GM12878 (cell line): ENCODE data around the gene HOXD9. TPM values are rescaled to one million over a fixed set of nuclear protein-coding genes. Genes with fewer than 3 reads are reported as not detected.

Experiments
- ATAC-seq: fragments of 200-7000 bp; cut with Tn5 transposase; 3 replicates; pipeline ENCODE4 v1.9.1; 2020; ENCODE audit warnings: mild to moderate bottlenecking, moderate library complexity
- BruUV-seq: library from RNA; stranded (reverse); fragments of 400-500 nt; replicated peaks from 2 replicates; lab custom pipeline; 2021; lab: Mats Ljungman, UMichigan
- CTCF ChIA-PET: fragments of 300-600 bp; sonication (Branson Sonifier 250); formaldehyde crosslinking; extraction: SDS; loops from one replicate; lab custom pipeline; 2021; ENCODE audit warnings: inconsistent platforms; lab: Yijun Ruan, JAX
- POLR2A ChIA-PET: fragments of 350-600 bp; formaldehyde crosslinking; extraction: SDS; loops from one replicate; lab custom pipeline; 2021; ENCODE audit warnings: inconsistent platforms; lab: Charles Lee
- RAD21 ChIA-PET: fragments of 300-600 bp; sonication (Branson Sonifier 250); formaldehyde crosslinking; loops from one replicate; lab custom pipeline; 2023; ENCODE audit warnings: antibody characterized with exemption; ENCODE audit not compliant: unreplicated experiment; lab: Charles Lee
- SMC1A ChIA-PET: fragments of 300-600 bp; sonication (Branson Sonifier 250); formaldehyde crosslinking; loops from one replicate; lab custom pipeline; 2023; ENCODE audit not compliant: unreplicated experiment, uncharacterized antibody; lab: Charles Lee
- DNase-seq: peaks from one replicate; pipeline ENCODE4 v3.0.0-alpha.2; 2011; ENCODE audit warnings: low read depth, low spot score
- FAIRE-seq: peaks from 3 replicates; lab custom pipeline; 2011; peaks lifted over from hg19 to GRCh38; lab: Jason Lieb, UNC
- H2AFZ ChIP-seq: 2 replicates; pipeline ENCODE4 v1.6.0; 2011; ENCODE audit warnings: low read depth, low read length, control low read depth; ENCODE audit not compliant: control insufficient read depth
- H3K27ac ChIP-seq: 2 replicates; pipeline ENCODE4 v1.5.1; 2011; ENCODE audit warnings: control low read depth; ENCODE audit not compliant: control insufficient read depth, insufficient read depth
- H3K27me3 ChIP-seq, 2 experiments: replicated peaks in 1 of 2; 2 replicates each; pipeline versions ENCODE4 v1.6.0 to v1.6.1; 2011; ENCODE audit warnings: low read length in 1 of 2; ENCODE audit not compliant: control insufficient read depth in 2 of 2, insufficient read depth in 2 of 2
- H3K36me3 ChIP-seq, 2 experiments: 2 replicates each; pipeline ENCODE4 v1.5.1; 2011; ENCODE audit warnings: low read length in 1 of 2; ENCODE audit not compliant: control insufficient read depth in 2 of 2, insufficient read depth in 2 of 2
- H3K4me1 ChIP-seq: 2 replicates; pipeline ENCODE4 v1.6.1; 2011; ENCODE audit warnings: mild to moderate bottlenecking, low read length, moderate library complexity, mixed read lengths; ENCODE audit not compliant: control insufficient read depth, insufficient read depth
- H3K4me2 ChIP-seq: 2 replicates; pipeline ENCODE4 v1.6.0; 2011; ENCODE audit warnings: control low read depth; ENCODE audit not compliant: control insufficient read depth, insufficient read depth
- H3K4me3 ChIP-seq: fragments of 200-600 bp; sonication (generic); 2 replicates; pipeline ENCODE4 v1.5.1; 2016
- H3K79me2 ChIP-seq: 2 replicates; pipeline ENCODE4 v1.6.0; 2011; ENCODE audit warnings: low read length; ENCODE audit not compliant: control insufficient read depth, insufficient read depth
- H3K9ac ChIP-seq: 2 replicates; pipeline ENCODE4 v1.8.0; 2011; ENCODE audit warnings: low read length, control low read depth, mixed read lengths; ENCODE audit not compliant: control insufficient read depth, insufficient read depth
- H3K9me3 ChIP-seq: replicated peaks from 3 replicates; pipeline ENCODE4 v1.5.1; 2011; ENCODE audit warnings: mild to moderate bottlenecking, low read length; ENCODE audit not compliant: control insufficient read depth, insufficient read depth
- H4K20me1 ChIP-seq: 2 replicates; pipeline ENCODE4 v1.6.0; 2011; ENCODE audit not compliant: control insufficient read depth, insufficient read depth
- ASH2L ChIP-seq: fragments of 300-600, 200-600 bp; sonication (generic); IDR thresholded peaks from 2 replicates; pipeline ENCODE4 v1.6.1; 2017; ENCODE audit warnings: low read depth, mild to moderate bottlenecking, borderline replicate concordance
- ATF7 ChIP-seq: fragments of 450-650 bp; IDR thresholded peaks from 2 replicates; pipeline ENCODE4 v1.6.1; 2016; ENCODE audit warnings: low read depth, mild to moderate bottlenecking
- PAX8 ChIP-seq: fragments of 450-650 bp; IDR thresholded peaks from 2 replicates; pipeline ENCODE4 v1.6.1; 2017; ENCODE audit warnings: mild to moderate bottlenecking, moderate library complexity
- RFX5 ChIP-seq: IDR thresholded peaks from 2 replicates; pipeline ENCODE4 v1.6.1; 2011; ENCODE audit warnings: low read depth, low read length, improper control_type of control experiment
- SMC3 ChIP-seq: IDR thresholded peaks from 2 replicates; pipeline ENCODE4 v1.6.1; 2011; ENCODE audit warnings: low read length, improper control_type of control experiment, borderline replicate concordance
- SP1 ChIP-seq: IDR thresholded peaks from one replicate; pipeline ENCODE4 v1.6.1; 2011; ENCODE audit warnings: low read depth, low read length
- TARDBP ChIP-seq: IDR thresholded peaks from 2 replicates; pipeline ENCODE4 v1.6.1; 2016; ENCODE audit warnings: borderline replicate concordance
- TBL1XR1 ChIP-seq: IDR thresholded peaks from 2 replicates; pipeline ENCODE4 v1.6.1; 2012; ENCODE audit warnings: low read depth, low read length, improper control_type of control experiment
- ZBED1 ChIP-seq: IDR thresholded peaks from 2 replicates; pipeline ENCODE4 v1.6.1; 2016; ENCODE audit warnings: borderline replicate concordance
- ZBTB33 ChIP-seq: fragments of 450-650 bp; IDR thresholded peaks from 2 replicates; pipeline ENCODE4 v1.6.1; 2017; ENCODE audit warnings: mild to moderate bottlenecking
- ZBTB4 ChIP-seq: fragments of 450-650 bp; formaldehyde crosslinking; IDR thresholded peaks from 2 replicates; pipeline ENCODE4 v1.4.0; 2022; ENCODE audit warnings: mild to moderate bottlenecking, moderate library complexity
- ZNF207 ChIP-seq: fragments of 450-650 bp; IDR thresholded peaks from 2 replicates; pipeline ENCODE4 v1.6.1; 2014; ENCODE audit warnings: antibody characterized with exemption, mild to moderate bottlenecking, borderline replicate concordance
- ZNF592 ChIP-seq: fragments of 450-650 bp; IDR thresholded peaks from 2 replicates; pipeline ENCODE4 v1.6.1; 2017; ENCODE audit warnings: mild to moderate bottlenecking, moderate library complexity
- WGBS: methylation state at CpG from one replicate; pipeline ENCODE4 v1.1.6; 2016; ENCODE audit warnings: low lambda C conversion rate; ENCODE audit not compliant: insufficient replicate concordance, insufficient coverage; ENCODE audit errors: missing lambda C conversion rate; 5-methylcytosine and 5-hydroxymethylcytosine counted together
- in situ Hi-C: fragments of 300-500 bp; cut with MboI; formaldehyde crosslinking; loops from 9 replicates; pipeline ENCODE4 v1.14.3; 2018; ENCODE audit warnings: mixed read lengths
- intact Hi-C: fragments of 100-400 bp; cut with micrococcal nuclease; formaldehyde crosslinking; loops from one replicate; pipeline ENCODE4 v1.14.2; 2022; ENCODE audit not compliant: unreplicated experiment
- polyA plus RNA-seq, 11 experiments: library from polyadenylated mRNA; depleted of rRNA in 4 of 11; unstranded in 6 of 11; stranded (reverse) in 5 of 11; fragments of >200 nt; fragmentation: Nextera tagmentation in 4 of 11; fragmentation: Illumina TruSeq in 1 of 11; extraction: Ambion mirVana in 4 of 11; extraction: Trizol in 1 of 11; gene quantifications; 1 replicate in 1 of 11; 2 replicates in 10 of 11; pipeline versions ENCODE4 v1.2.1 to v1.2.3, GENCODE V29; 2011 to 2016; ENCODE audit warnings: inconsistent platforms in 2 of 11, missing spikeins in 2 of 11, low read depth in 1 of 11
- total RNA-seq, 4 experiments: library from RNA; depleted of rRNA in 3 of 4; stranded (reverse); fragments of >200 nt in 3 of 4; fragmentation: Illumina TruSeq in 1 of 4; extraction: Trizol in 1 of 4; gene quantifications; 2 replicates each; pipeline versions ENCODE4 v1.2.1 to v1.2.3, GENCODE V29; 2013 to 2021

The HOXD9 gene
- total and polyA plus RNA-seq, 10 of the 15 experiments (the other 5 are each of a cell fraction or from before 2014, with no cell fraction given), result not detected

GRCh38 chr2:176095421-176095820 lies 27.1 kb upstream of the HOXD9 start:
- Histone ChIP-seq H3K27me3 (peaks cover 15 to 42% of the 10 kb centered on the region in 2 experiments), H3K36me3 (no peaks in the 10 kb centered on the region), H4K20me1 (no peaks in the 10 kb centered on the region), H2AFZ (no peak overlapping the region), H3K27ac (no peak overlapping the region), H3K9ac (no peak overlapping the region), H3K4me1 (peaks cover 3% of the 10 kb centered on the region; the same call in 1 of the 2 replicates), H3K4me2 (no peak overlapping the region), H3K9me3 (no peaks in the 10 kb centered on the region; the same call in 2 of the 3 replicates), H3K79me2 (no peaks in the 10 kb centered on the region), H3K4me3 (no peak overlapping the region)
- ChIA-PET POLR2A (no interaction called here), SMC1A (interaction anchor here (0.6 to 4.7 kb wide), 3 partner anchors 406 to 1346 kb away, joined by 3 to 56 read pairs (median 3); no protein-coding TSS in a partner anchor), CTCF (interaction anchor here (0.9 to 3.7 kb wide), 4 partner anchors 11 to 539 kb away, joined by 3 to 83 read pairs (median 5); partner anchors contain the start of gene EVX2), RAD21 (interaction anchor here (2.8 to 3.0 kb wide), 2 partner anchors 406 to 844 kb away, joined by 10 to 50 read pairs; no protein-coding TSS in a partner anchor)
- no peak for FAIRE-seq
- intact Hi-C loops (no loop called here), in situ Hi-C loops (loop anchor here (5.0 kb wide), 2 partner anchors 408 to 728 kb away; no protein-coding TSS in a partner anchor)
- TF ChIP-seq ASH2L, result no peak
- TF ChIP-seq SMC3, result no peak
- TF ChIP-seq SP1, result no peak
- TF ChIP-seq PAX8, result no peak
- no peak for TF ChIP-seq TBL1XR1
- TF ChIP-seq ZBED1, result no peak
- no peak for TF ChIP-seq ATF7
- no peak for TF ChIP-seq RFX5
- no peak for TF ChIP-seq ZNF592
- TF ChIP-seq ZBTB33, result no peak
- no peak for TF ChIP-seq TARDBP
- TF ChIP-seq ZBTB4 (CRISPR knock-in tag), result no peak
- no peak for TF ChIP-seq ZNF207
- WGBS, result 22% methylated on average over 5 of the region's 5 CpGs
- ATAC-seq, result no peak
- no peak for DNase-seq
- BruUV-seq, result no TSS peak
